DND-41 (cell line): ENCODE measurements around the gene TBL1X.

Experiments
- ATAC-seq: fragments of 200-7000 bp; cut with Tn5 transposase; 3 replicates; pipeline ENCODE4 v1.9.1; 2021; ENCODE audit warnings: low read depth; ENCODE audit not compliant: insufficient read depth
- DNase-seq: peaks from one replicate; pipeline ENCODE4 v3.0.0-alpha.2; 2020
- H2AFZ ChIP-seq: 2 replicates; pipeline ENCODE4 v1.6.0; 2012; ENCODE audit warnings: low read depth, low read length
- H3K27ac ChIP-seq: 2 replicates; pipeline ENCODE4 v1.5.1; 2012; ENCODE audit warnings: low read length, inconsistent platforms
- H3K27me3 ChIP-seq: fragments of 200-600 bp; sonication (generic); 2 replicates; pipeline ENCODE4 v1.6.0; 2012; ENCODE audit warnings: low read length, mild to moderate bottlenecking, inconsistent platforms; ENCODE audit not compliant: insufficient read depth, poor library complexity
- H3K36me3 ChIP-seq: 2 replicates; pipeline ENCODE4 v1.5.1; 2012; ENCODE audit warnings: low read length, inconsistent platforms; ENCODE audit not compliant: insufficient read depth
- H3K4me1 ChIP-seq: 2 replicates; pipeline ENCODE4 v1.5.1; 2012; ENCODE audit warnings: mild to moderate bottlenecking, low read length; ENCODE audit not compliant: insufficient read depth
- H3K4me2 ChIP-seq: 2 replicates; pipeline ENCODE4 v1.6.0; 2012; ENCODE audit warnings: mild to moderate bottlenecking, moderate library complexity, low read length, inconsistent platforms; ENCODE audit not compliant: insufficient read depth
- H3K4me3 ChIP-seq, 2 experiments: fragments of 200-600 bp in 1 of 2; shearing (Covaris generic) in 1 of 2; 2 replicates each; pipeline ENCODE4 v1.5.1; 2012 to 2016; ENCODE audit warnings: inconsistent platforms in 2 of 2, low read length in 2 of 2, mild to moderate bottlenecking in 2 of 2, low read depth in 1 of 2, moderate library complexity in 1 of 2
- H3K79me2 ChIP-seq: 2 replicates; pipeline ENCODE4 v1.6.0; 2012; ENCODE audit warnings: low read length, inconsistent platforms; ENCODE audit not compliant: insufficient read depth
- H3K9ac ChIP-seq: 2 replicates; pipeline ENCODE4 v1.6.0; 2012; ENCODE audit warnings: low read depth, mild to moderate bottlenecking, inconsistent platforms, low read length, moderate library complexity
- H3K9me3 ChIP-seq: 2 replicates; pipeline ENCODE4 v1.5.1; 2012; ENCODE audit warnings: low read length, moderate library complexity, mild to moderate bottlenecking, inconsistent platforms; ENCODE audit not compliant: insufficient read depth, severe bottlenecking
- H4K20me1 ChIP-seq: 2 replicates; pipeline ENCODE4 v1.6.0; 2012; ENCODE audit warnings: low read length; ENCODE audit not compliant: insufficient read depth
- EZH2 ChIP-seq: IDR thresholded peaks from 3 replicates; pipeline ENCODE4 v1.6.1; 2012; ENCODE audit warnings: borderline replicate concordance, low read depth, mild to moderate bottlenecking, moderate library complexity, low read length, inconsistent platforms; ENCODE audit not compliant: severe bottlenecking
- TF ChIP-seq, protein P1 (sequence below): IDR thresholded peaks from 2 replicates; pipeline ENCODE4 v1.5.1; 2012; ENCODE audit warnings: borderline replicate concordance, low read length, moderate library complexity, mild to moderate bottlenecking; ENCODE audit not compliant: poor library complexity, severe bottlenecking; ENCODE audit errors: extremely low read depth

Gene TBL1X

DNA sequence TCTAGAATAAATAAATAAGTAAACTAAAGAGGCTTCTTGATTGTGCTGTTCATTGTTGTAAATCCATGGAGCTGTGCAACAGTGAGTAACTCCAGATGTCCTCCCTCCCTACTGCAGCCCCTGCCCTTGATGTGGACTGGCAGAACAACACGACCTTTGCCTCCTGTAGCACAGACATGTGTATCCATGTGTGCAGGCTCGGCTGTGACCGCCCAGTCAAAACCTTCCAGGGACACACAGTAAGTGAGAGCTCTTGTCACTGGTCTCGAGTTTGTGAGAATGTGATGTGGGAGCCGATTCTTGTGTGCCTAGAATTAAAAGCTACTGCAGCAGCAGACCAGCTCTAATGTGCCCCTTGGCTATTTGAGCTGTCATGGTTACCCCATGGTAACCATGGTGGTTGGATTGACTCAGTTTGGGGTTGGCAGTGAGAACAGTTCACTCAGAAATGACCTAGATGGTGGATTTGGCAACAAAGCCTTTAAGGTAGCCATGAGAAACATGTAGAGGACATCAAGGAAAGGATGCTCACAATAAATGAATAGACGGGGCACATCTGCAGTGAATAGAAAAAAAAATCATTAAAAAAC lies 240.1 kb downstream of the TBL1X start:
- ATAC-seq (no peak), DNase-seq (no peak)
- TF ChIP-seq EZH2 = no peak
- TF ChIP-seq, protein P1, sequence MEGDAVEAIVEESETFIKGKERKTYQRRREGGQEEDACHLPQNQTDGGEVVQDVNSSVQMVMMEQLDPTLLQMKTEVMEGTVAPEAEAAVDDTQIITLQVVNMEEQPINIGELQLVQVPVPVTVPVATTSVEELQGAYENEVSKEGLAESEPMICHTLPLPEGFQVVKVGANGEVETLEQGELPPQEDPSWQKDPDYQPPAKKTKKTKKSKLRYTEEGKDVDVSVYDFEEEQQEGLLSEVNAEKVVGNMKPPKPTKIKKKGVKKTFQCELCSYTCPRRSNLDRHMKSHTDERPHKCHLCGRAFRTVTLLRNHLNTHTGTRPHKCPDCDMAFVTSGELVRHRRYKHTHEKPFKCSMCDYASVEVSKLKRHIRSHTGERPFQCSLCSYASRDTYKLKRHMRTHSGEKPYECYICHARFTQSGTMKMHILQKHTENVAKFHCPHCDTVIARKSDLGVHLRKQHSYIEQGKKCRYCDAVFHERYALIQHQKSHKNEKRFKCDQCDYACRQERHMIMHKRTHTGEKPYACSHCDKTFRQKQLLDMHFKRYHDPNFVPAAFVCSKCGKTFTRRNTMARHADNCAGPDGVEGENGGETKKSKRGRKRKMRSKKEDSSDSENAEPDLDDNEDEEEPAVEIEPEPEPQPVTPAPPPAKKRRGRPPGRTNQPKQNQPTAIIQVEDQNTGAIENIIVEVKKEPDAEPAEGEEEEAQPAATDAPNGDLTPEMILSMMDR = no peak
- Histone ChIP-seq H3K4me1 (peaks cover 8% of the 10 kb centered on the region), H3K9me3 (no peaks in the 10 kb centered on the region), H3K4me2 (no peak overlapping the region), H4K20me1 (0 out of 2 replicates have a peak, but pooled peaks cover 2% of the 10 kb centered on the region), H3K9ac (no peak overlapping the region), H3K4me3 (no peak overlapping the region), H2AFZ (no peak overlapping the region), H3K79me2 (no peaks in the 10 kb centered on the region), H3K36me3 (peaks cover 16% of the 10 kb centered on the region), H3K27me3 (no peaks in the 10 kb centered on the region), H3K27ac (no peak overlapping the region)

GRCh38 chrX:9706421-9706820 lies 241.6 kb downstream of the TBL1X start:
- Histone ChIP-seq H3K4me3 (no peak overlapping the region), H3K9ac (no peak overlapping the region), H3K4me1 (peaks cover 8% of the 10 kb centered on the region), H3K9me3 (no peaks in the 10 kb centered on the region), H3K36me3 (peaks cover 10% of the 10 kb centered on the region), H3K4me2 (no peak overlapping the region), H4K20me1 (0 out of 2 replicates have a peak, but pooled peaks cover 2% of the 10 kb centered on the region), H2AFZ (no peak overlapping the region), H3K79me2 (no peaks in the 10 kb centered on the region), H3K27ac (no peak overlapping the region), H3K27me3 (no peaks in the 10 kb centered on the region)
- DNase-seq (no peak), ATAC-seq (no peak)
- TF ChIP-seq, protein P1 = no peak
- no peak for TF ChIP-seq EZH2

GRCh38 chrX:9707306-9708033 lies 242.6 kb downstream of the TBL1X start:
- H3K79me2 ChIP-seq = no peaks in the 10 kb centered on the region
- H3K27ac ChIP-seq = no peak overlapping the region
- H3K36me3 ChIP-seq = peaks cover 16% of the 10 kb centered on the region
- no peak overlapping the region for H3K4me3 ChIP-seq
- ATAC-seq = no peak
- H3K4me2 ChIP-seq = no peak overlapping the region
- H3K9ac ChIP-seq = no peak overlapping the region
- DNase-seq = no peak
- no peaks in the 10 kb centered on the region for H3K9me3 ChIP-seq
- H4K20me1 ChIP-seq = 0 out of 2 replicates have a peak, but pooled peaks cover 2% of the 10 kb centered on the region
- TF ChIP-seq, protein P1 = no peak
- no peak for TF ChIP-seq EZH2
- no peak overlapping the region for H2AFZ ChIP-seq
- H3K27me3 ChIP-seq = no peaks in the 10 kb centered on the region
- peaks cover 8% of the 10 kb centered on the region for H3K4me1 ChIP-seq
